CD4-positive, CD25-positive, alpha-beta regulatory T cell (primary cell): ENCODE measurements around the gene COMMD3. TPM values are rescaled to one million over a fixed set of nuclear protein-coding genes. Genes with fewer than 3 reads are reported as not detected.

Source experiments
- ATAC-seq, 2 donors: fragments of 150-1000 bp; cut with Tn5 transposase; one replicate each; pipeline ENCODE4 v1.10.0; 2021; ENCODE audit warnings: low read depth in 2 of 2, moderate number of reproducible peaks in 2 of 2, moderate library complexity in 1 of 2
- DNase-seq, 3 donors: peaks; one replicate each; pipeline versions ENCODE4 v3.0.0 to v3.0.0-alpha.2; 2012 to 2022; ENCODE audit warnings: mixed read lengths in 1 of 3
- H3K27ac ChIP-seq: one replicate; pipeline ENCODE4 v1.7.0; 2013; ENCODE audit warnings: mild to moderate bottlenecking, low read length; ENCODE audit not compliant: insufficient read depth, poor library complexity, severe bottlenecking
- H3K27me3 ChIP-seq: one replicate; pipeline ENCODE4 v1.7.0; 2013; ENCODE audit warnings: low read length; ENCODE audit not compliant: control insufficient read depth, insufficient read depth
- H3K36me3 ChIP-seq: one replicate; pipeline ENCODE4 v1.7.0; 2013; ENCODE audit warnings: mild to moderate bottlenecking, low read length, moderate library complexity; ENCODE audit not compliant: control insufficient read depth, insufficient read depth
- H3K4me1 ChIP-seq: 2 replicates; pipeline ENCODE4 v1.7.0; 2013; ENCODE audit warnings: mild to moderate bottlenecking, low read length; ENCODE audit not compliant: insufficient read depth, control insufficient read depth, poor library complexity, severe bottlenecking
- H3K4me3 ChIP-seq: one replicate; pipeline ENCODE4 v1.7.0; 2013; ENCODE audit warnings: low read depth, mild to moderate bottlenecking, low read length, moderate library complexity
- H3K9me3 ChIP-seq, 2 experiments: 1 replicate in 1 of 2; 2 replicates in 1 of 2; pipeline ENCODE4 v1.7.0; 2013; ENCODE audit warnings: low read length in 2 of 2, mild to moderate bottlenecking in 1 of 2, moderate library complexity in 1 of 2; ENCODE audit not compliant: control insufficient read depth in 2 of 2
- H3K27ac Mint-ChIP-seq, 3 donors: one replicate each; pipeline ENCODE4 v1.8.0; 2020 to 2022; ENCODE audit warnings: mild to moderate bottlenecking in 3 of 3, mixed read lengths in 3 of 3, moderate library complexity in 2 of 3
- H3K27me3 Mint-ChIP-seq: one replicate; pipeline ENCODE4 v1.8.0; 2022; ENCODE audit warnings: mild to moderate bottlenecking, mixed read lengths
- H3K36me3 Mint-ChIP-seq: one replicate; pipeline ENCODE4 v1.8.0; 2020; ENCODE audit warnings: mixed read lengths
- H3K4me1 Mint-ChIP-seq, 4 donors: one replicate each; pipeline ENCODE4 v1.8.0; 2020 to 2022; ENCODE audit warnings: mixed read lengths in 4 of 4, mild to moderate bottlenecking in 1 of 4
- H3K4me3 Mint-ChIP-seq, 4 donors: one replicate each; pipeline ENCODE4 v1.8.0; 2020 to 2022; ENCODE audit warnings: mild to moderate bottlenecking in 4 of 4, mixed read lengths in 4 of 4, moderate library complexity in 3 of 4
- H3K9me3 Mint-ChIP-seq, 7 donors: one replicate each; pipeline ENCODE4 v1.8.0; 2020 to 2022; ENCODE audit warnings: mixed read lengths in 7 of 7, mild to moderate bottlenecking in 3 of 7, moderate library complexity in 2 of 7
- polyA plus RNA-seq, 4 donors: library from polyadenylated mRNA; unstranded; fragments of 300-500 nt; fragmentation: Illumina TruSeq; gene quantifications; one replicate each; pipeline ENCODE4 v1.2.3, GENCODE V29; 2021
- total RNA-seq: library from RNA; stranded (reverse); gene quantifications from one replicate; pipeline ENCODE4 v1.2.3, GENCODE V29; 2022

COMMD3 gene
- total and polyA plus RNA-seq, 5 donors from 2014 or later, result 30.6 to 99.8 (median 87.7) TPM

- H3K27me3 Mint-ChIP-seq, result peaks cover 81% of the 10 kb centered on the region
- peaks cover 11 to 43% (median 35%) of the 10 kb centered on the region in 4 donors for H3K4me1 Mint-ChIP-seq
- DNase-seq (no peak), ATAC-seq (no peak)
- Histone ChIP-seq H3K27ac (no peak overlapping the region), H3K4me3 (peak overlapping the region; percentile 8), H3K27me3 (peaks cover 76% of the 10 kb centered on the region), H3K9me3 (peaks cover 13 to 14% of the 10 kb centered on the region in 2 experiments), H3K36me3 (no peaks in the 10 kb centered on the region), H3K4me1 (peaks cover 41% of the 10 kb centered on the region)
- no peaks in the 10 kb centered on the region for H3K36me3 Mint-ChIP-seq
- peak overlapping the region; percentile 73 to 92 (median 82) for H3K4me3 Mint-ChIP-seq
- peaks cover 0 to 16% (median 3%) of the 10 kb centered on the region in 7 donors for H3K9me3 Mint-ChIP-seq
- peak overlapping the region in 2 of 3 donors; percentile 58 to 65 for H3K27ac Mint-ChIP-seq
Measured at GRCh38 chr10:22341190-22341925, 25.2 kb downstream of the COMMD3 start.

GRCh38 chr10:22341926-22342196, 25.7 kb downstream of the COMMD3 start:
- Mint-ChIP-seq H3K4me3 (peak overlapping the region; percentile 71 to 92 (median 80)), H3K9me3 (peaks cover 0 to 17% (median 4%) of the 10 kb centered on the region in 7 donors), H3K27me3 (peaks cover 83% of the 10 kb centered on the region), H3K4me1 (peaks cover 11 to 44% (median 33%) of the 10 kb centered on the region in 4 donors), H3K36me3 (no peaks in the 10 kb centered on the region), H3K27ac (peak overlapping the region in 1 of 3 donors; percentile 58)
- H3K4me1 ChIP-seq, result peaks cover 36% of the 10 kb centered on the region
- no peak overlapping the region for H3K27ac ChIP-seq
- H3K36me3 ChIP-seq, result no peaks in the 10 kb centered on the region
- no peak for ATAC-seq
- H3K9me3 ChIP-seq, result peaks cover 13 to 14% of the 10 kb centered on the region in 2 experiments
- DNase-seq, result no peak
- no peak overlapping the region for H3K4me3 ChIP-seq
- peaks cover 78% of the 10 kb centered on the region for H3K27me3 ChIP-seq

GRCh38 chr10:22342421-22342820, 26.2 kb downstream of the COMMD3 start:
- DNase-seq (no peak), ATAC-seq (no peak)
- H3K4me1 ChIP-seq, result peaks cover 32% of the 10 kb centered on the region
- peaks cover 83% of the 10 kb centered on the region for H3K27me3 Mint-ChIP-seq
- H3K36me3 ChIP-seq, result no peaks in the 10 kb centered on the region
- peaks cover 0 to 17% (median 4%) of the 10 kb centered on the region in 7 donors for H3K9me3 Mint-ChIP-seq
- peaks cover 76% of the 10 kb centered on the region for H3K27me3 ChIP-seq
- no peak overlapping the region for H3K4me3 ChIP-seq
- H3K27ac ChIP-seq, result no peak overlapping the region
- H3K4me1 Mint-ChIP-seq, result peaks cover 10 to 39% (median 28%) of the 10 kb centered on the region in 4 donors
- H3K9me3 ChIP-seq, result peaks cover 9 to 13% of the 10 kb centered on the region in 2 experiments
- no peaks in the 10 kb centered on the region for H3K36me3 Mint-ChIP-seq
- peak overlapping the region in 3 of 4 donors; percentile 53 to 92 (median 87) for H3K4me3 Mint-ChIP-seq
- H3K27ac Mint-ChIP-seq, result no peak overlapping the region

GRCh38 chr10:22343731-22344130, 27.5 kb downstream of the COMMD3 start:
- no peaks in the 10 kb centered on the region for H3K36me3 Mint-ChIP-seq
- peaks cover 10 to 31% (median 19%) of the 10 kb centered on the region in 4 donors for H3K4me1 Mint-ChIP-seq
- Histone ChIP-seq H3K36me3 (no peaks in the 10 kb centered on the region), H3K9me3 (peaks cover 4 to 13% of the 10 kb centered on the region in 2 experiments), H3K27ac (no peak overlapping the region), H3K4me1 (peaks cover 28% of the 10 kb centered on the region), H3K27me3 (peaks cover 66% of the 10 kb centered on the region), H3K4me3 (no peak overlapping the region)
- H3K27me3 Mint-ChIP-seq, result peaks cover 83% of the 10 kb centered on the region
- ATAC-seq (no peak), DNase-seq (no peak)
- peaks cover 0 to 14% (median 4%) of the 10 kb centered on the region in 7 donors for H3K9me3 Mint-ChIP-seq
- H3K27ac Mint-ChIP-seq, result no peak overlapping the region
- peak overlapping the region in 1 of 4 donors; percentile 22 for H3K4me3 Mint-ChIP-seq

GRCh38 chr10:22344249-22344648, 28.1 kb downstream of the COMMD3 start:
- Mint-ChIP-seq H3K4me3 (peak overlapping the region in 3 of 4 donors; percentile 22 to 55 (median 38)), H3K36me3 (no peaks in the 10 kb centered on the region), H3K27me3 (peaks cover 82% of the 10 kb centered on the region), H3K27ac (peak overlapping the region in 2 of 3 donors; percentile 73 to 84), H3K9me3 (peaks cover 0 to 14% (median 4%) of the 10 kb centered on the region in 7 donors), H3K4me1 (peaks cover 10 to 31% (median 18%) of the 10 kb centered on the region in 4 donors)
- peaks cover 28% of the 10 kb centered on the region for H3K4me1 ChIP-seq
- H3K36me3 ChIP-seq, result no peaks in the 10 kb centered on the region
- H3K27ac ChIP-seq, result no peak overlapping the region
- H3K9me3 ChIP-seq, result peaks cover 4 to 13% of the 10 kb centered on the region in 2 experiments
- no peak overlapping the region for H3K4me3 ChIP-seq
- no peak for DNase-seq
- H3K27me3 ChIP-seq, result peaks cover 61% of the 10 kb centered on the region
- ATAC-seq, result no peak

GRCh38 chr10:22344781-22345300, 28.7 kb downstream of the COMMD3 start:
- ATAC-seq, result no peak
- Histone ChIP-seq H3K27me3 (peaks cover 57% of the 10 kb centered on the region), H3K27ac (no peak overlapping the region), H3K9me3 (peaks cover 4 to 13% of the 10 kb centered on the region in 2 experiments), H3K4me1 (peaks cover 25% of the 10 kb centered on the region), H3K36me3 (no peaks in the 10 kb centered on the region), H3K4me3 (no peak overlapping the region)
- Mint-ChIP-seq H3K4me1 (peaks cover 10 to 30% (median 15%) of the 10 kb centered on the region in 4 donors), H3K27me3 (peaks cover 82% of the 10 kb centered on the region), H3K36me3 (no peaks in the 10 kb centered on the region), H3K4me3 (peak overlapping the region; percentile 22 to 69 (median 49)), H3K27ac (peak overlapping the region in 2 of 3 donors; percentile 73 to 84), H3K9me3 (peaks cover 0 to 14% (median 4%) of the 10 kb centered on the region in 7 donors)
- DNase-seq, result no peak

- H3K9me3 Mint-ChIP-seq, result peaks cover 0 to 11% (median 4%) of the 10 kb centered on the region in 7 donors
- DNase-seq (peak in 2 of 3 donors; percentile 39 to 68), ATAC-seq (no peak)
- Histone ChIP-seq H3K4me3 (no peak within 1 kb of the TSS), H3K9me3 (peaks cover 4 to 13% of the 10 kb centered on the region in 2 experiments), H3K27ac (no peak within 1 kb of the TSS), H3K27me3 (peaks cover 55% of the 10 kb centered on the region), H3K4me1 (peaks cover 18% of the 10 kb centered on the region), H3K36me3 (no peaks in the 10 kb centered on the region)
- peaks cover 78% of the 10 kb centered on the region for H3K27me3 Mint-ChIP-seq
- H3K36me3 Mint-ChIP-seq, result no peaks in the 10 kb centered on the region
- peak within 1 kb of the TSS; percentile 22 to 79 (median 56) for H3K4me3 Mint-ChIP-seq
- H3K4me1 Mint-ChIP-seq, result peaks cover 5 to 25% (median 10%) of the 10 kb centered on the region in 4 donors
- peak within 1 kb of the TSS in 2 of 3 donors; percentile 73 to 84 for H3K27ac Mint-ChIP-seq
Measured at GRCh38 chr10:22345301-22346095, 29.3 kb downstream of the COMMD3 start, which contains the start of gene SPAG6. Gene SPAG6 (plus strand): TSS chr10:22345496. CDS start chr10:22345612, 116 bp downstream.
